Stomach smooth muscle (tissue), 2 donors: ENCODE results near the gene ANXA10.
"Not testable (repeated sequence)": the region's sequence is repeated elsewhere in the genome, so short reads cannot be mapped to it uniquely, and the experiment has no call there.

Source experiments
- H3K27ac ChIP-seq: one replicate; pipeline ENCODE4 v1.7.0; 2013; ENCODE audit warnings: mild to moderate bottlenecking, low read length, inconsistent platforms
- H3K27me3 ChIP-seq, 2 donors: one replicate each; pipeline ENCODE4 v1.7.0; 2013; ENCODE audit warnings: low read length in 2 of 2; ENCODE audit not compliant: insufficient read depth in 2 of 2, control insufficient read depth in 1 of 2
- H3K36me3 ChIP-seq, 2 donors: one replicate each; pipeline ENCODE4 v1.7.0; 2013; ENCODE audit warnings: low read length in 2 of 2; ENCODE audit not compliant: control insufficient read depth in 2 of 2, insufficient read depth in 2 of 2
- H3K4me1 ChIP-seq: one replicate; pipeline ENCODE4 v1.7.0; 2013; ENCODE audit warnings: low read length; ENCODE audit not compliant: control insufficient read depth, insufficient read depth
- H3K4me3 ChIP-seq, 2 donors: one replicate each; pipeline ENCODE4 v1.7.0; 2013; ENCODE audit warnings: low read length in 2 of 2
- H3K9ac ChIP-seq, 2 donors: one replicate each; pipeline ENCODE4 v1.7.0; 2013; ENCODE audit warnings: low read length in 2 of 2, mild to moderate bottlenecking in 1 of 2
- H3K9me3 ChIP-seq, 2 donors: one replicate each; pipeline ENCODE4 v1.7.0; 2013; ENCODE audit warnings: low read length in 2 of 2; ENCODE audit not compliant: control insufficient read depth in 2 of 2
- donor health status: healthy.
- donor health status: Pancreatic carcinoma.

ANXA10 gene

GRCh38 chr4:168077726-168078239 is 14.6 kb upstream of the ANXA10 start:
- Histone ChIP-seq H3K27me3 (no peaks in the 10 kb centered on the region), H3K27ac (no peak overlapping the region), H3K4me3 (no peak overlapping the region), H3K9me3 (no peaks in the 10 kb centered on the region), H3K9ac (no peak overlapping the region), H3K4me1 (no peaks in the 10 kb centered on the region), H3K36me3 (no peaks in the 10 kb centered on the region)

DNA sequence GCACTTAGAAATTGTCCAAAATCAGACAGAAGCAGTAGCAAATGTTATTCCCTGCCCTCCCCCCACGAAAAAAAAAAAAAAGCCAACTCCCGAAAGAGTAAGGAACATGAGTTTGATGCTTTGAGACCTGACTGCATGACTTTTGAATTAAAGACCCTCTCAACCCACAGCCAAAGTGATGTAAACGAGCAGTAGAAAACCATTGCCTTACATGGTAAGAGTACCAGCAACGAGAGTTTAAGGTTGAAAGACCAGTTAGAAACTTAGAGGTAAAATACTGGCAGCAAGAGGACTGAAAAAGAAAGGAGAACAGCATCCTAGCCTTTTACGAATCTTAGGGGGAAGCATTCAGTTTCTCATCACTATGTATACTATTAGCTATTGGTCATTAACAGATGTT is 10.0 kb upstream of the ANXA10 start:
- Histone ChIP-seq H3K9ac (no peak overlapping the region), H3K36me3 (no peaks in the 10 kb centered on the region), H3K4me3 (no peak overlapping the region), H3K27me3 (no peaks in the 10 kb centered on the region), H3K27ac (no peak overlapping the region), H3K9me3 (peaks cover 0 to 3% of the 10 kb centered on the region in 2 donors), H3K4me1 (no peaks in the 10 kb centered on the region)

DNA sequence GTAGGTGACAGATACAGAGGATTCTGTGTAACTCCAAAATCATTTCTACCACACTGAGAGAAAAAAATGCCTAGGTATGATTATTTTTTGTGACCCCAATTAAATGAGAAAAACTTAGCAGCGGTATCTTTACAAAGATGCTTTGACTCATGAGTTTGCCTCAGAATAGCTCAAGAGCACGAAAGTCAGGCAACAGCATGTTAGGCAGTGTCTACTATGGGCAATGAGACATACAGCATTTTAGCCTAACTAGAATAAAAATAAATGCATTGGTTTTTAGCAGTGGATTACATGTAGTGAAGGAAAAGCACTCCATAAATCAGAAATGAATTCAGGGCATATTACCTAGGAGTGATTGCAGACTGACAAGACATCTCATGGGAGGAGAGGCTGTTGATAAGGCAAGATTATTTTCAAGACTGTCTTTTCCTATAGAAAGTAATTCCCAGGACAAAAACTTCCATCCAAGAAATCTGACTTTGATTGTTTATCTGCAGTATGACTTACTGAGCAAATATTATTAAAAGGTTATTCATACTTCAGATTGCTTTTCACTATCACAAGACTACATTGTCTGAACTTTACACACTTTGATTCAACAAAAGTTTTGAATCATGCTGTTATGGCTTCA is 3.6 kb downstream of the ANXA10 start:
- Histone ChIP-seq H3K9ac (no peak overlapping the region), H3K4me3 (no peak overlapping the region), H3K9me3 (no peaks in the 10 kb centered on the region), H3K4me1 (no peaks in the 10 kb centered on the region), H3K27ac (no peak overlapping the region), H3K27me3 (no peaks in the 10 kb centered on the region), H3K36me3 (no peaks in the 10 kb centered on the region)

GRCh38 chr4:168096407-168096784 is 4.1 kb downstream of the ANXA10 start:
- Histone ChIP-seq H3K27me3 (no peaks in the 10 kb centered on the region), H3K9me3 (no peaks in the 10 kb centered on the region), H3K27ac (no peak overlapping the region), H3K36me3 (no peaks in the 10 kb centered on the region), H3K4me3 (no peak overlapping the region), H3K4me1 (no peaks in the 10 kb centered on the region), H3K9ac (no peak overlapping the region)

DNA sequence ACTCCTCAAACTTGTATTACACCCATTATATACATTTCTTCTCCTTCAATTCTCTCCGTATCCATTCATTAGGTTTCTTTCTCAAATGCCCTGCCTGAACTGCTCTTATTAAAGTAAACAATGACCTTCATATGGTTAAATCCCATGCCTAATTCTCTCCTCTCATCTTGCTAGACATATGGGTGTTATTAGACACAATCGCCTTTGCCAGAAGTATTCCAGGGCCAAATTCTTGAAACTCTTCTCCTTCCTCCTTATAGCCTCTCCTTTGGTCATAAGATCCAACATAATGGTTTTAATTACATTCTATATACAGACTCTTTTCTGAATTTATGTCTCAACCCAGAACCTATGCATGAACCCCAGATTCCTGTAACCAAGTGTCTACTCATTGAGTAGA is 4.8 kb downstream of the ANXA10 start:
- Histone ChIP-seq H3K9me3 (no peaks in the 10 kb centered on the region), H3K4me3 (no peak overlapping the region), H3K9ac (no peak overlapping the region), H3K4me1 (no peaks in the 10 kb centered on the region), H3K27ac (no peak overlapping the region), H3K27me3 (no peaks in the 10 kb centered on the region), H3K36me3 (no peaks in the 10 kb centered on the region)

GRCh38 chr4:168098248-168098717 is 5.9 kb downstream of the ANXA10 start:
- no peak overlapping the region for H3K27ac ChIP-seq
- H3K27me3 ChIP-seq = no peaks in the 10 kb centered on the region
- no peaks in the 10 kb centered on the region for H3K9me3 ChIP-seq
- no peaks in the 10 kb centered on the region for H3K36me3 ChIP-seq
- H3K9ac ChIP-seq = no peak overlapping the region
- no peaks in the 10 kb centered on the region for H3K4me1 ChIP-seq
- no peak overlapping the region for H3K4me3 ChIP-seq

- H3K27ac ChIP-seq = no peak overlapping the region
Observed at GRCh38 chr4:168099195-168099594, 6.9 kb downstream of the ANXA10 start.

GRCh38 chr4:168101026-168101425 is 8.7 kb downstream of the ANXA10 start:
- no peaks in the 10 kb centered on the region for H3K36me3 ChIP-seq
- no peak overlapping the region for H3K9ac ChIP-seq
- no peak overlapping the region for H3K27ac ChIP-seq
- H3K27me3 ChIP-seq = no peaks in the 10 kb centered on the region
- H3K9me3 ChIP-seq = no peaks in the 10 kb centered on the region
- no peak overlapping the region for H3K4me3 ChIP-seq
- H3K4me1 ChIP-seq = no peaks in the 10 kb centered on the region

More at GRCh38 chr4:168099195-168099594, 6.9 kb downstream of the ANXA10 start:
- Histone ChIP-seq H3K9me3 (no peaks in the 10 kb centered on the region), H3K4me3 (no peak overlapping the region), H3K36me3 (no peaks in the 10 kb centered on the region), H3K4me1 (no peaks in the 10 kb centered on the region), H3K27me3 (no peaks in the 10 kb centered on the region), H3K9ac (no peak overlapping the region)

- no peak overlapping the region for H3K9ac ChIP-seq
- no peak overlapping the region for H3K27ac ChIP-seq
- no peaks in the 10 kb centered on the region for H3K4me1 ChIP-seq
- H3K4me3 ChIP-seq = no peak overlapping the region
- H3K27me3 ChIP-seq = no peaks in the 10 kb centered on the region
- H3K9me3 ChIP-seq = no peaks in the 10 kb centered on the region
- H3K36me3 ChIP-seq = no peaks in the 10 kb centered on the region
Observed at GRCh38 chr4:168102403-168102802, 10.1 kb downstream of the ANXA10 start.

DNA sequence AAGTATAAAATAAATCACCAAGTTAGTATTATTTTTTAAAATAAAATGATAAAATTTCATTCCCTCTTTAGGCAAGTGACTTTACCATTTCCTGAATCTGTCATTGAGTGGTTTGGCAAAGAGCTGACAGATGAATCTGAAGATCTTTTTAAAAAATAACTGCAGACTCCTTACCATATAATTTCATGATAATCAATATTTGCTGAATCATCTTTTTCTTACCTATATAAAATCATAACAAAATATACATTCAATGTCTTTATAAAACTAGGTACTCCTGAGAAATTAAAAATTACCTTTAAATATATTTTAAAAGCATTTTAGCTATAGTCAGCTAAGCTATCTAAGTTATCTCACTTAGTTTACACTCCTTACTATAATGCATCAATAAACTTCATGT is 17.2 kb downstream of the ANXA10 start:
- H3K36me3 ChIP-seq = no peaks in the 10 kb centered on the region

GRCh38 chr4:168113059-168113458 is 20.7 kb downstream of the ANXA10 start:
- not testable (repeated sequence) for H3K36me3 ChIP-seq, H3K4me3 ChIP-seq, H3K9ac ChIP-seq, H3K9me3 ChIP-seq, H3K27ac ChIP-seq, H3K27me3 ChIP-seq, H3K4me1 ChIP-seq

More for the DNA sequence above, 17.2 kb downstream of the ANXA10 start:
- no peaks in the 10 kb centered on the region for H3K9me3 ChIP-seq
- no peak overlapping the region for H3K4me3 ChIP-seq
- H3K9ac ChIP-seq = no peak overlapping the region
- no peaks in the 10 kb centered on the region for H3K27me3 ChIP-seq
- no peaks in the 10 kb centered on the region for H3K4me1 ChIP-seq
- no peak overlapping the region for H3K27ac ChIP-seq
